ENCODE results near the gene C3orf20. TPM values are rescaled to one million over a fixed set of nuclear protein-coding genes. Genes with fewer than 3 reads are reported as not detected.

C3orf20 gene
- total and polyA plus RNA-seq, 2 of the 13 experiments (the other 11 are each of a cell fraction or from before 2014, with no cell fraction given): 0.03 to 0.04 TPM

GRCh38 chr3:14770591-14770990 lies 95.7 kb downstream of the C3orf20 start:
- in situ Hi-C loops (cut with HindIII; ENCODE audit: extremely low pct_ligation_motif_present, low pct_unique_long_range_greater_than_20kb): no loop called here
- FAIRE-seq: no peak
- Histone ChIP-seq H3K4me2 (ENCODE audit: low read depth, low read length) (no peak overlapping the region), H3K79me2 (ENCODE audit: insufficient read depth, low read length) (no peaks in the 10 kb centered on the region), H3K9ac (ENCODE audit: insufficient read depth, low read depth, low read length) (no peak overlapping the region), H3K4me3 (replicated peaks in 1 of 3; ENCODE audit: insufficient read depth in 1 of 3, low read depth in 2 of 3, low read length in 3 of 3) (no peak overlapping the region), H3K27me3 (ENCODE audit: control insufficient read depth in 1 of 2, insufficient read depth in 2 of 2, low read length in 2 of 2) (peaks cover 5 to 70% of the 10 kb centered on the region in 2 experiments; a peak in 3 of 5 replicates), H3K9me3 (ENCODE audit: low read length) (no peaks in the 10 kb centered on the region), H2AFZ (ENCODE audit: low read length) (no peak overlapping the region), H3K4me1 (ENCODE audit: insufficient read depth, low read length) (no peaks in the 10 kb centered on the region), H3K27ac (ENCODE audit: extremely low read length, insufficient read depth, low read length) (no peak overlapping the region), H4K20me1 (ENCODE audit: insufficient read depth, low read length) (no peaks in the 10 kb centered on the region), H3K36me3 (replicated peaks in 1 of 2; ENCODE audit: control insufficient read depth in 1 of 2, insufficient read depth in 2 of 2, low read length in 2 of 2) (no peaks in the 10 kb centered on the region)
- no peak for ATAC-seq
- BruUV-seq (replicated peaks): no TSS peak
- WGBS (ENCODE audit: low lambda C conversion rate): 47% methylated on average over 5 of the region's 7 CpGs
- ChIA-PET POLR2A (no interaction called here), CTCF (ENCODE audit: low intra/inter-chr PET ratio, low total read pairs) (no interaction called here)
- TF ChIP-seq ZNF737 (CRISPR knock-in tag; IDR thresholded peaks at IDR 0.05; ENCODE audit: borderline replicate concordance): no peak
- intact Hi-C loops (cut with micrococcal nuclease; ENCODE audit: unreplicated experiment): no loop called here
- DNase-seq (ENCODE audit: low spot score): no peak

- Histone ChIP-seq H3K27ac (ENCODE audit: extremely low read length, insufficient read depth, low read length) (no peak overlapping the region), H3K4me1 (ENCODE audit: insufficient read depth, low read length) (no peaks in the 10 kb centered on the region), H4K20me1 (ENCODE audit: insufficient read depth, low read length) (no peaks in the 10 kb centered on the region), H3K4me3 (replicated peaks in 1 of 3; ENCODE audit: insufficient read depth in 1 of 3, low read depth in 2 of 3, low read length in 3 of 3) (no peak overlapping the region), H3K27me3 (ENCODE audit: control insufficient read depth in 1 of 2, insufficient read depth in 2 of 2, low read length in 2 of 2) (peaks cover 5 to 67% of the 10 kb centered on the region in 2 experiments; a peak in 3 of 5 replicates), H3K9me3 (ENCODE audit: low read length) (no peaks in the 10 kb centered on the region), H3K36me3 (replicated peaks in 1 of 2; ENCODE audit: control insufficient read depth in 1 of 2, insufficient read depth in 2 of 2, low read length in 2 of 2) (no peaks in the 10 kb centered on the region), H2AFZ (ENCODE audit: low read length) (no peak overlapping the region), H3K4me2 (ENCODE audit: low read depth, low read length) (no peak overlapping the region), H3K79me2 (ENCODE audit: insufficient read depth, low read length) (no peaks in the 10 kb centered on the region), H3K9ac (ENCODE audit: insufficient read depth, low read depth, low read length) (no peak overlapping the region)
- in situ Hi-C loops (cut with HindIII; ENCODE audit: extremely low pct_ligation_motif_present, low pct_unique_long_range_greater_than_20kb): no loop called here
- intact Hi-C loops (cut with micrococcal nuclease; ENCODE audit: unreplicated experiment): no loop called here
- FAIRE-seq: no peak
- ChIA-PET POLR2A (no interaction called here), CTCF (ENCODE audit: low intra/inter-chr PET ratio, low total read pairs) (no interaction called here)
- DNase-seq (ENCODE audit: low spot score): no peak
- no TSS peak for BruUV-seq (replicated peaks)
- no peak for ATAC-seq
- TF ChIP-seq TFE3 (CRISPR knock-in tag; IDR thresholded peaks at IDR 0.05): no peak
- 40% methylated on average over 8 of the region's 18 CpGs for WGBS (ENCODE audit: low lambda C conversion rate)
Observed at GRCh38 chr3:14771593-14772497, 96.9 kb downstream of the C3orf20 start.

Measured in HepG2 (cell line).